Thymus (tissue), 11 donors: ENCODE measurements around the gene KIF7. TPM values are rescaled to one million over a fixed set of nuclear protein-coding genes. Genes with fewer than 3 reads are reported as not detected.

Experiments
- DNase-seq, 9 donors: peaks; one replicate each; pipeline ENCODE4 v3.0.0-alpha.2; 2013; ENCODE audit warnings: low spot score in 9 of 9, low read depth in 6 of 9, missing footprints in 1 of 9
- H3K27ac ChIP-seq, 2 donors: one replicate each; pipeline ENCODE4 v1.5.1; 2013; ENCODE audit warnings: control low read depth in 1 of 2, low read depth in 1 of 2, low read length in 1 of 2, mild to moderate bottlenecking in 1 of 2, moderate library complexity in 1 of 2
- H3K27me3 ChIP-seq, 2 donors: one replicate each; pipeline ENCODE4 v1.5.1; 2013; ENCODE audit warnings: low read length in 1 of 2; ENCODE audit not compliant: control insufficient read depth in 2 of 2, insufficient read depth in 1 of 2
- H3K36me3 ChIP-seq, 2 donors: one replicate each; pipeline ENCODE4 v1.5.1; 2013; ENCODE audit warnings: low read length in 1 of 2, mild to moderate bottlenecking in 1 of 2, moderate library complexity in 1 of 2; ENCODE audit not compliant: control insufficient read depth in 2 of 2, insufficient read depth in 2 of 2
- H3K4me1 ChIP-seq, 2 donors: one replicate each; pipeline ENCODE4 v1.5.1; 2013; ENCODE audit warnings: low read length in 2 of 2; ENCODE audit not compliant: control insufficient read depth in 2 of 2, insufficient read depth in 2 of 2
- H3K4me3 ChIP-seq, 2 donors: one replicate each; pipeline ENCODE4 v1.5.1; 2013; ENCODE audit warnings: low read length in 2 of 2, control low read depth in 1 of 2, mild to moderate bottlenecking in 1 of 2
- H3K9me3 ChIP-seq, 2 donors: one replicate each; pipeline ENCODE4 v1.5.1; 2013; ENCODE audit warnings: low read length in 1 of 2, mild to moderate bottlenecking in 1 of 2; ENCODE audit not compliant: control insufficient read depth in 2 of 2, insufficient read depth in 1 of 2
- WGBS: extraction: QIAGEN DNeasy Blood & Tissue Kit; methylation state at CpG from one replicate; pipeline ENCODE4 v1.1.7; 2013; 5-methylcytosine and 5-hydroxymethylcytosine counted together
- polyA plus RNA-seq: library from polyadenylated mRNA; stranded (reverse); fragments of 200-250 nt; gene quantifications from one replicate; pipeline ENCODE4 v1.2.3, GENCODE V29; 2013
- total RNA-seq: library from RNA; stranded (reverse); fragments of 120-200 nt; gene quantifications from one replicate; pipeline ENCODE4 v1.2.4, GENCODE V29; 2013
- donor health status: healthy.

The KIF7 gene
- total and polyA plus RNA-seq, 2 donors: 2.7 to 2.9 TPM

DNA sequence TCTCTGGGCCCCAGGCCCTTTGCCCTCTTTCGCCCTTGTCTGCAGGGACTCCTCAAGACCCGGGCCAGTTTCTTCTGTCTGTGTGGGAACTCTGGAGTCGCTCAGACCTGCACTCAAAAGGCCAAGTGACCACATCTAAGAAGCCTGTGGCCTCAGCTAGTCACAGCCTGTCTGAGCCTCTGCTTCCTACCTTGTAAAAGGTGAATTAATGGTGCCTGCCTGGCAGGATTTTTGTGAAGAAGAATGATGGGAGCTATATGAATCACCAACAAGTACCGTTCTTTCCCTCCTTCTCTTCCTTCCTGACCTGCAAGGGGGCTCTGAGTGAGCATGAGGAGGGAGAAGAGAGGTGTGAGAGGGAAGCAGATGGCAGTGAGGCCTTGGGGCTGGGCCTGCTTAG lies 16.4 kb upstream of the KIF7 start:
- no peak for DNase-seq
- H3K4me3 ChIP-seq: no peak overlapping the region
- H3K4me1 ChIP-seq: no peaks in the 10 kb centered on the region
- no peaks in the 10 kb centered on the region for H3K9me3 ChIP-seq
- peaks cover 0 to 14% of the 10 kb centered on the region in 2 donors for H3K27me3 ChIP-seq
- H3K36me3 ChIP-seq: no peaks in the 10 kb centered on the region
- no peak overlapping the region for H3K27ac ChIP-seq
- WGBS: 63% methylated on average over 4 of the region's 4 CpGs

DNA sequence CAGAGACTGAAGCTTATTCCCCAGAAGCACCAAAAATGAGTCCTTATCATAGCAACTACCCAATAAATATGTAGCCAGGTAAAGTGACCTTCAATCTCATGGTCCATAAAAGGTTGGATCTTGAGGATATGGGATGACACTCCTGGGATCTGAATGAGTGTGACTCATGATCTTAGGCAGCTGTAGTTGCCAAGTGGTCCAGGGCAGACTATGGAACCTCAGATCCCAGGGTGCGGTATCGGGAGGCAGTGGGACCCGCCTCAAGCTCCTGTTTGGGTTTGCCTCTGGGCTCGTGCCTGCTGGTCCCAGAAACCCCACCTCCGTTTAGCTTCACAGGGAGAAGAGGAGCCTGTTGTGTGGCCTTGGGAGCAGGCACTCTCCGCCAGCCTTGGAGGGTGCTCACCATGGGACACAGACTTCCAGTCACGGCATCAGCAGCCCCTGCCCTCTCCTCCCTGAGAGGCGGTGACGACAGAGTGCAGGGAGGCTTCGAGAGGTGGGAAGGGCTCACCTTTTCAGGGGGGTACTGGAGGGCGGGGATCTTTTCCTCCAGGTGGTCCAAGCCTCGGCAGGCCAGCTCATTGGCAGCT lies 15.8 kb upstream of the KIF7 start:
- Histone ChIP-seq H3K36me3 (no peaks in the 10 kb centered on the region), H3K4me1 (peaks cover 0 to under 1% of the 10 kb centered on the region in 2 donors), H3K4me3 (no peak overlapping the region), H3K9me3 (no peaks in the 10 kb centered on the region), H3K27ac (no peak overlapping the region), H3K27me3 (peaks cover 6 to 20% of the 10 kb centered on the region in 2 donors)
- 95% methylated on average over 12 of the region's 12 CpGs for WGBS
- no peak for DNase-seq

DNA sequence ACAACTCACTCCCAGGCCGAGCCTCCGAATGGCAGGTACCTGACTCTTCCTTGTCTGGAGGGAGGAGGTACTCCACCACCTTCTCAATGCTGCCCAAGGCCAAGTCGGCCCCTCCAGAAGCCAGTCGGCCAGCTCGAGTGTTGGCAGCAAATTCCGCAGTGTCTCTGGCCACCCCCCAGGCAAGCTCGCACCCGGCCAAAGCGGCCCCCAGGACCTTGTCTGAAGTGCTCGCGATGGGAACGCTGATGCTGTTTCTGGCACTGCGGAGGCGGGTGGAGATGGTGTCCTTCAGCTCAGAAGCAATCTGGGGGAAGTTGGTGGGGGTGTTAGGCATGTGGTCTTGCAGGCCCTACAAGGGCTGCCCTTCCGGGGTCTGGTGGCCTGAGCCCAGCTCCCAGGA lies 14.7 kb upstream of the KIF7 start:
- peaks cover 17 to 30% of the 10 kb centered on the region in 2 donors for H3K27me3 ChIP-seq
- H3K9me3 ChIP-seq: no peaks in the 10 kb centered on the region
- H3K4me1 ChIP-seq: peaks cover 0 to 4% of the 10 kb centered on the region in 2 donors
- DNase-seq: no peak
- H3K27ac ChIP-seq: no peak overlapping the region
- no peaks in the 10 kb centered on the region for H3K36me3 ChIP-seq
- no peak overlapping the region for H3K4me3 ChIP-seq
- 98% methylated on average over 15 of the region's 15 CpGs for WGBS

DNA sequence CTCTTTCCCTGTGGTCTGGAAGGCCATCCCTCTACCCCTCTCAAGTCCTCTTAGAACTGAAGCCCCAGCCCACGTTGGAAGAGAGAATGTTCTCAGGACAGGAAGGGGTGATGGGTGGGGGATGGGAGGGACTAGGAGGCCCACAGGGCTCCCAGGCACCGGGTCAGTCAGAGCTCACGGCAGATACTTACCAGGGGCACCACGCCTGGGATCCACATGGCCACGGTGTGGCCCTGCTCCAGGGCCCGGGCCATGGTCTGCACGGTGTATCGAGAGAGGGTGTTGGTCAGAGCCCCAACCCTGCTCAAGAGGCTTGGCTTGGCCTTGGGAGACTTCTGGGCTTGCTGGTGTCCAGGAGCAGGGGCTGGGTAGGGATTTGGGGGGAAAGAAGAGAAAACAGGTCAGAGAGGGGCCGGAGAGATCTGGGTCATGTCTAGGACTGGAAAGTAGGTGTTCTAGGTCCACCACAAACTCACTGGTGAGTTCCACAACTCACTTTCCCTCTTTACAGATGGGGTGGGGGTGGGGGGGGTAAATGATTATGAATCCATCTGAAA lies 14.1 kb upstream of the KIF7 start:
- WGBS: 83% methylated on average over 9 of the region's 9 CpGs
- H3K27ac ChIP-seq: no peak overlapping the region
- DNase-seq: no peak
- H3K9me3 ChIP-seq: no peaks in the 10 kb centered on the region
- H3K4me3 ChIP-seq: no peak overlapping the region
- peaks cover 22 to 36% of the 10 kb centered on the region in 2 donors for H3K27me3 ChIP-seq
- no peaks in the 10 kb centered on the region for H3K36me3 ChIP-seq
- peaks cover 0 to 4% of the 10 kb centered on the region in 2 donors for H3K4me1 ChIP-seq

DNA sequence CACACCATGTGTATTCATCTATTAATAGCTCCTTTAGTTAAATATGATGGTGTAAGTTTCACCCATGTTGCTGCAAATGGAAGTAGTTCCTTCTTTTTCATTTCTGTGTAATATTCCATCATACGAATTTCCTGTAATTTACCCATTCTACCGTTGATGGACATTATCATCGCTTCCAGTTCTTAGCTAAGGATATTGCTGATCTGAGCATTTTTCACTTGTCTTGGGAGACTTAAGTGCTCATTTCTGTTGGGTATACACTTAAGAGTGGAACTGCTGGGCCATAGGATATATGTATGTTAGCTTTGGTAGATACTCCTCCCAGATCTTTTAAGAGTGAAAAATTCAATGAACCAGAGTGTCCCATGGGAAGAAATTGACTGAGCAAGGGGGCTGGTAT lies 12.9 kb upstream of the KIF7 start:
- 98% methylated on average over 3 of the region's 3 CpGs for WGBS
- no peak overlapping the region for H3K4me3 ChIP-seq
- peaks cover 23 to 39% of the 10 kb centered on the region in 2 donors for H3K27me3 ChIP-seq

DNA sequence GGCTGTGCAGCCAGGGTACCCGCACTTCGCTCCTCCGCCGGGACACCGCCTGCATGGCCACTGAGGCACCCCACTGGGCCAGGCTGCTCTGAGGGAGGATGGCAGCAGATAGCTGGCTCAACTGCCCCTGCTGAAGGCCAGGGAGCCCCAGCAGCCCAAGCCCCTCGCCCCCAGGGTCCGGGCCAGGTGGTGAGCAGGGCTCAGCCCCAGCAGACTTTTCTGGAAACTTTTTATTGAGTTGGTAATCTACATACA lies 12.4 kb upstream of the KIF7 start:
- no peaks in the 10 kb centered on the region for H3K9me3 ChIP-seq
- no peak overlapping the region for H3K4me3 ChIP-seq
- no peak overlapping the region for H3K27ac ChIP-seq
- H3K4me1 ChIP-seq: peaks cover 0 to 7% of the 10 kb centered on the region in 2 donors
- 95% methylated on average over 7 of the region's 7 CpGs for WGBS
- no peaks in the 10 kb centered on the region for H3K36me3 ChIP-seq
- peaks cover 23 to 45% of the 10 kb centered on the region in 2 donors for H3K27me3 ChIP-seq
- DNase-seq: no peak

More for the DNA sequence above, 12.9 kb upstream of the KIF7 start:
- Histone ChIP-seq H3K9me3 (no peaks in the 10 kb centered on the region), H3K27ac (no peak overlapping the region), H3K4me1 (peaks cover 0 to 4% of the 10 kb centered on the region in 2 donors), H3K36me3 (no peaks in the 10 kb centered on the region)
- no peak for DNase-seq

DNA sequence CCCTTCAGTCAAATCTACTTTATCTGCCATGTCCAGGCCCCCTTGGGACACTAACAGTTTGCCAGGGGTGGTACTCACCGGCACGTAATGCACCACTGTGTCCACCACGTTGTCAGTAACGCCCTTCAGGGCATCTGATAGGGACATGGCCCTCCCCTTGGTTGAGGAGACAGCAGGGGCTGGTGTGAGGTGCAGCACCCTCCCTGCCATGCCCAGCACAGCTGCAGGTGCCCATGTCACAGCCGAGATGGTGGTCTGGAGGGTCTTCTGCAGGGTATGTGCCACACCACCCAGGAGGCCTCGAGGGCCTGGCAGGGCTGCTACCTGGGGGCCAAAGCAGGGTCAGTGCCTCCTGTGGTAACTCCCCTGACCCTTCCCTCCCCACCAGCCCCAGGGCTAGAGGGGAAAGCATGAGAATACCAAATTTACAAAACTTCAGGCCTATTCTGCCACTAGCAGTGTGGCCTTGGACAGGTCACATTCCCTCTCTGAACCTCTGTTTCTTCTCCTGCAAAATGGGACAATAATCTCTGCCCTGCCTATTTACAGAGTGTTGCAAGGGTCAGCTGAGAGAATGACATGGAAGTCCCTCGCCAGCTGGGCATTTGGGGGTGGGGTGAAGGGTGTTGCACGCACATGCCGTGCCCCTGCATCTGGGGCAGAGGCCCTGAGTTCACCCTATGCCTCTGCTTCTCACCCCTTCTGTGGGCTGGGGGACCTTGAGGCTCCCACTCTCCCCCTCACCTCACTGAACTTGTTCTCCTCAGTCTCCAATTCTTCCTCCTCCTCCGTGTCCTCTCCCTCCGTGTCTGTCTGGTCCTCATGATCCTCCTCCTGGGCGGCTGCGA lies 11.8 kb upstream of the KIF7 start:
- peaks cover 0 to 7% of the 10 kb centered on the region in 2 donors for H3K4me1 ChIP-seq
- no peak overlapping the region for H3K4me3 ChIP-seq
- peaks cover 23 to 49% of the 10 kb centered on the region in 2 donors for H3K27me3 ChIP-seq
- H3K36me3 ChIP-seq: no peaks in the 10 kb centered on the region
- H3K9me3 ChIP-seq: no peaks in the 10 kb centered on the region
- WGBS: 93% methylated on average over 13 of the region's 13 CpGs
- no peak for DNase-seq
- no peak overlapping the region for H3K27ac ChIP-seq

DNA sequence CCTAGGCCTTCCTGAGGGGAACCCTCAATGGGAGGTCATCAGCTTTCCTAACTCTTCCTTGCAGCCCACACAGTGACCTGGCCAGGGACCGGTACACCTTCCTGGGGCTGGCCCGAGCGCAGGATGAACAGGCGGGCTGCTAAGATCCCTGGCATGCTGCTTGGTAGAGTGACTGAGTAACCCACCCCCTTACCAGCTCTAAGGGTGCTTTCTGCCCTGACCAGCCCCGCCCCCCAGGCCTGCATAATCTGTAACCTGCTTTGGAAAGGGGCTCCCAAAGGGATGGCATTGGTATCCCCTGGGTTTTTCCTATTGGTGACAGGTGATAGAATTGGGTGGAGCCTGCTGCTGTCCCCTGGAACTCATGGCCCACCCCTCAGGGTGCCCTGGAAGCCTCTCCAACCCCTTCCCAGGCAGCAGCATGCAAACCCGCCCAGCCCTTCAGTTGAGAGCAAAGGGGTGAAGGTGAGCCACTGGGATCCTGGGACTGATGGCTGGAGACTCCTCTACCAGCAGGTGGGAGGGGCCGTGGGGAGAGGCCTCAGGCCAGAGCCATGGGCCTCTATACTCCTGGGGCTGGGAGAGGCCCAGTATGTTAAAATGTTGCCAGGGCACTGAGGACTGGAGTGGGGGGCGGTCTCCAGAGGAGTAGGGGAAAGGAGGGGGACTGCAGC lies 11.1 kb upstream of the KIF7 start:
- Histone ChIP-seq H3K27ac (no peak overlapping the region), H3K9me3 (no peaks in the 10 kb centered on the region), H3K4me3 (no peak overlapping the region), H3K36me3 (no peaks in the 10 kb centered on the region), H3K4me1 (peaks cover 0 to 7% of the 10 kb centered on the region in 2 donors), H3K27me3 (peaks cover 23 to 49% of the 10 kb centered on the region in 2 donors)
- DNase-seq: no peak
- 97% methylated on average over 8 of the region's 8 CpGs for WGBS
